ENCODE results near the gene ACSL6.

ACSL6 gene

DNA sequence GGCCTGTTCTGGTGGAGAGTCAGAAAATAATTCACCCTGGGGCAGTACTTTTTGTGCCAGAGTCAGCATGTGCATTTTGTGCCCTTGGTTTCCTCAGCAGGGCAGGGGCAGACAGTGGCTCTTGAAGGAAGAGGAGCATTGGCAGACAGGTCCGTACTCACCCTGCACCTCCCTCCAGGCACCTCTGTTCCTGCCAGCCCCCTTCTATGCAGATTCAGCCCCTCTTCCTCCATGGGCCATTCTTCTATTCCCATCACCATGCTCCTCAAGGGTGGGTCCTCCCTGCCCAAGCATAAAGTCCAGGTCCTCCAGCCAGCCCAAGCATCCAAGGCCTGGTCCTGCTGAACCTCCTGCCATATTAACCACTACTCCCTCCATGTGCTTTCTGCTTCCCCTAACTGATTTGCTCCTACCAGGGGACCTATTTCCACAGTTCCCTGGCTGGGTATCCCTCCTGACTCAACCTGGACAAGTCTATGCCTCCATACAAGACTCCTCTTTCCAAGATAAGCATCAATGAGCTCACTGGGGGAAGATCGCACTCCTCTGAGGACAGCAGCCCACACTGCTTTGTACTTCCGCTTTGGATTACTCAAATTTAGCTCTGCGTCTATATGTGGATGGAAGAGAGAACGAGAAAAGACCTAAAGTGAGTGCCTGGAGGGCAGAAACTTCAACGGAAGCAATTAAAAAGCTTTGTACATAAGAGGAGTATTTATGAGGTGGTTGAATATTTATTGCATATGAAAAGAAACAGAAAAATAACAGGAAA, 9.3 kb upstream of the ACSL6 start:
- DNase-seq (ENCODE audit: low read depth): no peak
- TF ChIP-seq, protein P1, sequence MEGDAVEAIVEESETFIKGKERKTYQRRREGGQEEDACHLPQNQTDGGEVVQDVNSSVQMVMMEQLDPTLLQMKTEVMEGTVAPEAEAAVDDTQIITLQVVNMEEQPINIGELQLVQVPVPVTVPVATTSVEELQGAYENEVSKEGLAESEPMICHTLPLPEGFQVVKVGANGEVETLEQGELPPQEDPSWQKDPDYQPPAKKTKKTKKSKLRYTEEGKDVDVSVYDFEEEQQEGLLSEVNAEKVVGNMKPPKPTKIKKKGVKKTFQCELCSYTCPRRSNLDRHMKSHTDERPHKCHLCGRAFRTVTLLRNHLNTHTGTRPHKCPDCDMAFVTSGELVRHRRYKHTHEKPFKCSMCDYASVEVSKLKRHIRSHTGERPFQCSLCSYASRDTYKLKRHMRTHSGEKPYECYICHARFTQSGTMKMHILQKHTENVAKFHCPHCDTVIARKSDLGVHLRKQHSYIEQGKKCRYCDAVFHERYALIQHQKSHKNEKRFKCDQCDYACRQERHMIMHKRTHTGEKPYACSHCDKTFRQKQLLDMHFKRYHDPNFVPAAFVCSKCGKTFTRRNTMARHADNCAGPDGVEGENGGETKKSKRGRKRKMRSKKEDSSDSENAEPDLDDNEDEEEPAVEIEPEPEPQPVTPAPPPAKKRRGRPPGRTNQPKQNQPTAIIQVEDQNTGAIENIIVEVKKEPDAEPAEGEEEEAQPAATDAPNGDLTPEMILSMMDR (IDR thresholded peaks at IDR 0.05; ENCODE audit: insufficient read depth, low read depth, low read length, missing control alignments): no peak

DNA sequence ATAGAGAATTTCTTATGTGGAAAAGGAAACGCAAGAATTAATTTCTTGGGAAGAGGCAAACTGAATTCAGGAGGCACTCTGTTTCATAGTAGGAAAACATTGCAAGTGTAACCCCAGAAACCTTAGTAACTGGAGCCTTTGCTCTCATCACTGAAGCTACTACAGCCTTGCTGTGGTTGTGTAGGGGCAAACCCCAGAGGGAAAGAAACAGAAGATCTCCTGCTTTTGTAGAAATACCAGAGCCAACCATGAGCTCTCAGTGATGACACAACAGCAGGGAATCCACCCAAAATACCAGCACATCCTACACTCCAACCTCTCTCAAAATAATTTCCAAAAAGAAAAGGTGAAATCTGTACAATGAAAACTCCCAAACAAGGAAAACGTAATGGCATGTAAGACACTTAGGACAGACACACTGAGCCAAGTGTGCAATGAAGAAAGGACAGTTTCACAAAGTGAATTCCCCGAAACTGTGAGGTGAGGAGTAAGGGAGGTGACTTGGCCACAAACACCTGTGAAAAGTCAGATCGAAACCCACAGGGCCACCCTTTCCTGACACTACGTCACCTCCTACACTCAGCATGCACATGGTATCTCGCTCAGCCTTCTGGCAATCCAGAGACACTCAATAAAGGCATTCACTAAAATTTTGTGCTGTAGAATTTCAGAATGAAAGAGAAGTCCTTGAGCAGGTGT, 8.5 kb upstream of the ACSL6 start:
- H3K4me3 ChIP-seq (ENCODE audit: low read length): no peak overlapping the region
- TF ChIP-seq, protein P1 (IDR thresholded peaks at IDR 0.05; ENCODE audit: insufficient read depth, low read depth, low read length, missing control alignments): no peak
- no peak for DNase-seq (ENCODE audit: low read depth)

More for the DNA sequence above, 9.3 kb upstream of the ACSL6 start:
- no peak overlapping the region for H3K4me3 ChIP-seq (ENCODE audit: low read length)

DNA sequence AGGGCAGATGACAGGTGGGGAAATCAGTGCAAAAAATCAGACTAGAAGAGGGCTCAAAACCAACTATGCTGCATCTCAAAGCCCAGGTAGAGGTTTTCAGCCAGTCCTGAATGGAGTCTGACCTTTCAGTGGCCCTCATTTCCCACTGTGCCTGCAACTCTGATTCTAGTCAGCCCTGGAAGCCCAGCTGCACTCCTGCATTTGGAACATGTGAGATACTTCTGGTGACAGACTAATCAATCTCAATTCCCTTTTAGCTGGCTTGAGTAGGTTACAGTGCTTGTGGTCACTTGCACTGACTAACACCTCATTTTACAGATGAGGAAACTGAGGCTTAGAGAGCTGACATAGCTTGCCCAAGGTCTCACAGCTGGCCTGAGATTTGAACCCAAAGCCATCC, 7.9 kb upstream of the ACSL6 start:
- TF ChIP-seq, protein P1 (IDR thresholded peaks at IDR 0.05; ENCODE audit: insufficient read depth, low read depth, low read length, missing control alignments): no peak
- H3K4me3 ChIP-seq (ENCODE audit: low read length): no peak overlapping the region
- DNase-seq (ENCODE audit: low read depth): no peak

DNA sequence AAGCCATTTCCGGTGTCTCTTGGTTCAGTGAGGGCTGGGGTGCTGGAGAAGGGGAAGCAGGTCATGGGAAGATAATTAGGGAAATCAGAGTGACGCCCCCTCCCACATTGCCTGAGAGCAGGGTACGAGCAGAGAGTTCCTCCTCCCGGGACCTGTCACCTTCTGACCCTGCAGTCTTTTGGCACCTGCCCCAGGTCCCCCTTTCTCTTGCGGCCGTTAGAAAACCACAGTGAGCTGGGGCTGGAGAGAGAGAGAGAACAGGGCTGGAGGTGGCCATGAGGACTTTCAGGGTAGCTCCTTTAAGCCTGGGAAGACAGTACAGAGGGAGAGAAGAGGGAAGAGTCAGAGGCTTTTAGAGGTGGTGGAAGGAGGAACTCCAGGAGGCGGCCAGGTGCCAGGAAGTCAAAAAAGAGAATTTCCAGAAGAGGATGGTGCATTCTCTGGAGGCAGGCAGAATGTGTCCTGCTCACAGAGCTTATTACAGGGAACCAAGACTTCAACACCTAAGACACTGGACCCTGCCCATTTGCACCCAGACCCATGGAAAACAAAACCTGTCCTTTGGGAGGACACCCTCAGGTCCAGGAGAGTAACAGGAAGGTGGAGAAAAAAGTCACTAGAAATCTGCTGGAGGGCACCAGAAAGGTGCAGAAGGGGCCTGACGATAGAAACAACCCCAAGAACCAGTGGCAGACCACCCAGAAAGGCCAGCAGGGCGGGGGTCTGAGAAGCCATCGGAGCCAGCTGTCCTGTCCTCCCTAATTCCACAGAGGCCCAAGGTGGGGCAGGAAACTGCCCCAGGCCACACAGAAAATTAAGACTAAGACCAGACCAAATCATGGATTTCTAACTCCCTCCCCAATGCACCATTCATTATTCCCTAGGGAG, 6.5 kb upstream of the ACSL6 start:
- H3K4me3 ChIP-seq (ENCODE audit: low read length): no peak overlapping the region
- no peak for DNase-seq (ENCODE audit: low read depth)
- TF ChIP-seq, protein P1 (IDR thresholded peaks at IDR 0.05; ENCODE audit: insufficient read depth, low read depth, low read length, missing control alignments): no peak

DNA sequence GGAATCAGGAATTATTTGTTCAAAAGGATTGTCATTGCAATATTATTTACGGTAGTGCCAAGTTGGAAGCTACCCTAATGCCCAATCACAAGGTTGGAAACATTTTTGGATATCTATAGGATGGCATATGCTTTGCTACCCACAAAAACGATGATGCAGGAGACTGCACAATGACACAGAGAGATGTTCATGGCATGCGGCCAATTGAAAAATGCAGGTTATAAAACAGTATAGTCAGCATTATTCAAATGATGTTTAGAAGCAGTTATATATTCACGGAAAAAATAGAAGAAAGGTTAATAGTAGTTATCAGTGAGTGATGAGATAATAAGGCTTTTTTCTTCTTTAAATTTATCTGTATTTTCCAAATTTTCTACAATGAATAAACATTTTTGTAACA, 5.9 kb upstream of the ACSL6 start:
- no peak for DNase-seq (ENCODE audit: low read depth)
- H3K4me3 ChIP-seq (ENCODE audit: low read length): no peak overlapping the region
- TF ChIP-seq, protein P1 (IDR thresholded peaks at IDR 0.05; ENCODE audit: insufficient read depth, low read depth, low read length, missing control alignments): no peak

DNA sequence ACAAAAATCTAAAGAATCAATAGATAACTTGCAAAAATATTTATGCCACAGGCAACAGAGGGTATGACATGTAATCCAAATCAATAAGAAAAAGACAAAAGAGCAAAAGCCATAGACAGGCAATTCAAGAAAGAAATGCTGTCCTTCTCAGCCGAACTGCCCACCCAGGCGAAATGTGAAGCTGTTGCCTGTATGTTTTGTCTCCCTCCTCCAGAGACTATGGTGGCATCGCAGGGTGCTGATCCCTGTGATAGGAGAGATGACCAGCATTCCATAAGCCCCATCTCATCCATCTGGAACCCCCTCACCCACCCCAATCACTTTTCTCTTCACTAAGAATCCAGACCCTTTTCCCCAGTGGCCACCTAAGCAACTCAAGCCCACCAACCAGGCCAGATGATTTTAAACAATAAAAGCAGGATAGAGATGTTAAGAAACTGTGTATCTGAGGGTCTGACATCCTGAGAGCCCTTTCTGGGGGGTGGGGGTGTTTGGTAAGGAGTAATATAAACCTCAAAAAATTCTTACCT, 5.3 kb upstream of the ACSL6 start:
- no peak for DNase-seq (ENCODE audit: low read depth)
- TF ChIP-seq, protein P1 (IDR thresholded peaks at IDR 0.05; ENCODE audit: insufficient read depth, low read depth, low read length, missing control alignments): no peak
- H3K4me3 ChIP-seq (ENCODE audit: low read length): no peak overlapping the region
